Renal pelvis (tissue), 4 donors: ENCODE measurements around the gene PHF13. TPM values are rescaled to one million over a fixed set of nuclear protein-coding genes. Genes with fewer than 3 reads are reported as not detected.
"Not testable (repeated sequence)": the region's sequence is repeated elsewhere in the genome, so short reads cannot be mapped to it uniquely, and the experiment has no call there.

Experiments used
- DNase-seq: peaks from one replicate; pipeline ENCODE4 v3.0.0-alpha.2; 2013
- polyA plus RNA-seq, 3 donors: library from polyadenylated mRNA; unstranded; fragments of 120-200 nt; gene quantifications; one replicate each; pipeline ENCODE4 v1.2.1, GENCODE V29; 2013; ENCODE audit not compliant: insufficient read length in 3 of 3

The PHF13 gene
- polyA plus RNA-seq, 3 donors = 24.7 to 28.2 (median 26.3) TPM

DNA sequence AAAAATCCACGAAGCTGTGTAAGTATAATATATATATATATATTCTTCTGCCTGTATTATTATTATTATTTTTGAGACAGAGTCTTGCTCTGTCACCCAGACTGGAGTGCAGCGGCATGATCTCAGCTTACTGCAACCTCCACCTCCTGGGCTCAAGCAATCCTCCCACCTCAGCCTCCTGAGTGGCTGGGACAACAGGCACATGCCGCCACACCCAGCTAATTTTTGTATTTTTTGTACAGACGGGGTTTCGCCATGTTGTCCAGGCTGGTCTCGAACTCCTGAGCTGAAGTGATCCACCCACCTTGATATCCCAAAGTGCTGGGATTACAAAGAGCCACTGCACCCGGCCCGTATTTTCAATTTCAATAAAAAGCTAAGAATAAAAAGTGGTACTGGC, 13.5 kb upstream of the PHF13 start:
- not testable (repeated sequence) for DNase-seq

DNA sequence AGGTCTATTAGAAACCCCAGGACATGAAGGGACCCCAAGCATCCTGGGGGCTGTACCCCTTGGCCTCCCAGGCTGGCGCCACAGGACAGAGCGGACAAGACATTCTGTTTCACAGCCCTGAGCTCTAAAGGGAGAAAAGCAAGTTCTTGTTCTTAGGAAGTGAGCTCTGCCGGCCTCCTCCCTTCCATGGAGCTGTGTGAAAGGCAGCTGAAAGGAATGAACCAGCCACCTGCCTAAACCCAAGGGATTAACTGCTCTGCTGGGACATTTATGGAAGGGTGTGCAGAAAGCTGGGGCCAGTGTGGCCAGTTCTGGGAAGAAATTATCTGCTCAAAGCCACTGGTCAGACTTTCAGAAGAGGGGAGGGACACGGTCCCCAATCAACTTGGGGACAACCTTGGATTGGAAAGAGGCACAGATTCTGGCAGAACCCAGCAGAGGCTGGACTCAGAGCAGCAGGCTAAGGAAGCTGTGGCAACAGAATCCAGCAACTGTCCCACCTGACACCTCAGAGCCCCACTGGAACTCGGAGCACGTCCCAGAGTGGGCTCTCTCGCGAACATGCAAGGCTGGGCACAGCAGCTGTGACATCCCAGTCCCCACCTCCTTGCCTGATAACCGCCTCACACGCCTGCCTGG, 13.0 kb upstream of the PHF13 start:
- DNase-seq = no peak

DNA sequence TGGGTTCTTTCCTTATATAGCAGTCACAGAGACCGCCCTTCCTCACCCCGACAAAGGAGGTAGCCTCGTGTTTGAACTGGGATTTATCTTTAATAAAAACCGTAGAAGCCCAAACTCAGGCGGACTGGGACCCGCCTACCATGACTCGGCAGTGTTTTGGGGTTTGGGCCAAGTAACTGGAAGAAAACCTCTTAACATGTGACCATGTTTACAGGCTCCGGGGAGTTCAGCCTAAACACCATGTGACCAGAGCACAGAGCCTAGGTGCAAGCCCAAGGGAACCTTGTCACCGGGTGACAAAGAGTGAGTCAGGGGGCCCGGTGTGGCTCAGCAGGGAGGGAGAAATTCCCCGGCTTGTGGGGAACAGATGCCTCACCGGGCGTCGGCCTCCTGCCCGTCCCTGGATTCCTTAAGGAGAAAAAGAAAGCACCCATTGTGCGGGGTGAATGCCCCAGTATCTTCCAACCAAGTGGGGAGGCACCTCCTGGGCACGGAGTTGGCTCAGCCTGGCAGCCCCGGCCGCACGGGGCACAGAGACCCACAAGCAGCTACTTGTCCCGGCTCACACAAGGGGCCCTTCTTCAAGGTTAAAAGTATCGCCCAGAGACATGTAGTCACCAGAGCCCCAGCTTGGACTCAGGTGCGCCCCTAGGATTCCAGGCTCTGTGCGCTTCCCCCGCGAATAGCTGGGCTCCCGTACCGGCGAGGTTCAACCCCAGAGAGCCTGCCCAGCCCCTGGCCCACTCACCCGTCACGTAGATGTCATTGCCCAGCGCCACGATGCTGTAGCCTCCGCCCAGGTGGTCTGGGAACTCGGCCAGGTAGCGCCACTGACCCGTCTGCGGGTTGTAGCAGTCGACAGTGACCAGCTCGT, 12.2 kb upstream of the PHF13 start:
- DNase-seq = peak; percentile 45

DNA sequence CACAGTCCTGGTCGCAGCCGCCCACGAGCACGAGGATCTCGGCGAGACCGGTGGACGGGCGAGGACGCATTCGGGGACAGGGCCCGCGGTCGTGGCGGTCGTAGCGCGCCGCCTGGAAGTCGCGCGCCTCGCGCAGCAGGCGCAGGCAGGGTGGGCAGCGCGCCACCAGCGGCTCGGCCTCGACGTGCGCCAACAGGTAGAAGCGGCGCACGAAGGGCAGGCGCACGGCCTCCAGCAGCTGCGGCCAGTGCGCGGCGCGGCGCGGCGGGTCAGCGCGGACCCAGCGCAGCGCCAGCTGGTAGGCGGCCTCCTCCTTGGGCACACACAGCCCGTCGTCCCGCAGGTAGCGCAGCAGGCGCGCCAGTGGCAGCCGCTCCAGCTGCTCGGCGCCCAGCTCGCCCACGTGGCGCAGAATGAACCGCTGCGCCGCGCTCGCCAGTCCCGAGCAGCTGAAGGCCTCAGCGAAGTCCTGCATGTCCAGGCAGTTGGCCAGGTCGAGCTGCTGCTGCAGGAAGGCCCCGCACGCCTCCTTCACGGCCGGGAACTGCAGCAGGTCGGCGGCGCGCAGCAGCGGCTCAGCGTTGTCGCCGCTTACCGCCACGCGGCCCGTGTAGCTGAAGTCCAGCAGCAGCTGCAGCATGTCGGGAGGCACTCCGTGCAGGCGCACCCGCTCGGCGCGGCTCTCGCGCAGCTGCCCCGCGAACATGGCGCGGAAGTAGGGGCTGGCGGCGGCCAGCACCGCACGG, 11.4 kb upstream of the PHF13 start:
- DNase-seq = no peak

DNA sequence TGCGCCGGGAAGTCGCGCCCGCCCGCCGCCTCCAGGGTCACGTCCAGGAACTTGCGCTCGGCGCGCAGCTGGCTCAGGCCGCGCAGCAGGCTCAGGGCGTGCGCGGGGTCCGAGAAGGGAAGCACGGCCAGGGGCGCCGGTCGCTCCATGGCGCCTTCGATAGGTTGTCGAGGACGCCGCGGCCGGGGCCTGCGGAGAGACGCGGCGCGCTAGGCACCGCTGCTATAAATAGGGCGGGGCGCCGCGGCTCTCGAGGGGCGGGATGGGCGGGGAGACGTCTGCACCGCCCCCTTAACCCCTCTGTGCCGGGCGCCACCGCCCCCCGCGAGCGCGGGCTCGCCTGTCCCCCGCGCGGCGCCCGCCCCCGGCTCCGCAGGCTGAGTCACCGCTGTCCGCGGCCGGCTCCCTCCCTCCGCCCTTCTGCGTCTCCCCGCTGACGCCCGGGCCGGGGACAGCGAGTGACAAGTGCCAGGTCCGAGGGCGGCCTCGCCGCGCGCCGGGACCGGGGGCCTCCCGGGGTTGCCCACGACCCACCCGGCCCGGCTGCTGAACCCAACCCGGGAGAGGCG, 10.8 kb upstream of the PHF13 start, which contains the start of gene KLHL21:
KLHL21 (minus strand) TSS at position 201 of the 569 bp plus-strand sequence; CDS start at position 149, 52 bp downstream.
- peak; percentile 85 for DNase-seq

DNA sequence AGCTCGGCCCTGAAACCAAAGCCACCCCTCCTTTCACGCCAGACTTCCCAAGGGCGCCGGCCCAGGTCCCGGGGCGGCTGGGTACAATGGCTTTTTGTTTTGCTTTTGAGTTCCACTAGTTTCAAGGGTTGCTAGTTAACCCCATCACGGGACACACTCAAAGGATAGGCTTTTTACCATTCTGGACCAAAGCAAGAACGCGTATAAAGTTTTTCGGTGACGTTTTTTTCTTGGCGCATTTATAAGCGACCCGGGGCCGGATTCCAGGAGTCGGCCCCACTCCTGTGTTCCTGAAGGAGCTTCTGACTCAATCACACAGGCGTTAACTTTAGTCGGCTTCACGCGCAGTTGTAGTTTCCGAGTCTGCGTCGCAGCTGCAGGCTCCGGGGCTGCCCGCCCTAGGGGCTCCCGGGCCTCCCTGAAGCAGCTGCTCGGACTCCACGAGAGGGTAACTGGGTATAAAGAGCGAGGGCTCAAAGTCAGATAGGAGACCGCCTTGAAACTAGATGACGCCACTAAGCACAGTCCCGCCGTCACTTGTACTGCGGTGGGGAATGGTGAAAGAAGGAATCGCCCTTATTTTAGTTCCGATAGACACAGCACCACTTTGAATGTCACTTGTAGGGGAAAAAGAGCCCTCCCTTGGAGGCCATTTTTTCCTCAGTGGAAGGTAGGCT, 10.2 kb upstream of the PHF13 start:
- DNase-seq = peak; percentile 69

DNA sequence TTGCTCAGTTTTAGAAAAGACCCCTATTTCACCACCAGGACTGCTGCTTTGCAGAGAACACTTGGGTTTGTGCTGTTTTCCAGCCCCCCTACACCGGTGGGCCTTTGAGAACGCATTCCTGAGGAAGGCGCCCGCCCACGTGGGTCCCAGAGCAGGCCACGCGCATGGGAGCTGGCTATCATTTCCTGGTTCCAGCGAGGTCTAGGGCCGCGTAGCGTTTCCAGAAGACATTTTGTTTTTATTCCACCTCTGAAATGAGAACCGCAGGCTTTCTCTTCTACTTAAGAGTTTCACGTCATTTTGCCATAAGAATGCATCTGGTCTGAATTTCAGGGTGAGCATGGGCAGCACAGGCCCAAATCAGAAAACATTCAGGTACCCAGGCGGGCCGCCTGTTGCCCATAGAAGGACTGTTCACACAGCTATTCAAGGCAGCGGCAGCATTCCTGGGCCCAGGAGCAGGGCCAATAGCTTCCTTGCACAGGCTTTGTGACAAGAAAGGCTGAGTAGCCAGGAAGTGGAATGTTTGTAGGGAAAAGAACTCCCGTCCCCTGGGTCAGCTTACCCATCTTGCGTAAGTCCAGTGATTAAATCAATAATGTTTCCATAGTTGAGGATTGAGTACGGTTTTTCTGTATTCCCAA, 9.5 kb upstream of the PHF13 start:
- DNase-seq = peak; percentile 76

DNA sequence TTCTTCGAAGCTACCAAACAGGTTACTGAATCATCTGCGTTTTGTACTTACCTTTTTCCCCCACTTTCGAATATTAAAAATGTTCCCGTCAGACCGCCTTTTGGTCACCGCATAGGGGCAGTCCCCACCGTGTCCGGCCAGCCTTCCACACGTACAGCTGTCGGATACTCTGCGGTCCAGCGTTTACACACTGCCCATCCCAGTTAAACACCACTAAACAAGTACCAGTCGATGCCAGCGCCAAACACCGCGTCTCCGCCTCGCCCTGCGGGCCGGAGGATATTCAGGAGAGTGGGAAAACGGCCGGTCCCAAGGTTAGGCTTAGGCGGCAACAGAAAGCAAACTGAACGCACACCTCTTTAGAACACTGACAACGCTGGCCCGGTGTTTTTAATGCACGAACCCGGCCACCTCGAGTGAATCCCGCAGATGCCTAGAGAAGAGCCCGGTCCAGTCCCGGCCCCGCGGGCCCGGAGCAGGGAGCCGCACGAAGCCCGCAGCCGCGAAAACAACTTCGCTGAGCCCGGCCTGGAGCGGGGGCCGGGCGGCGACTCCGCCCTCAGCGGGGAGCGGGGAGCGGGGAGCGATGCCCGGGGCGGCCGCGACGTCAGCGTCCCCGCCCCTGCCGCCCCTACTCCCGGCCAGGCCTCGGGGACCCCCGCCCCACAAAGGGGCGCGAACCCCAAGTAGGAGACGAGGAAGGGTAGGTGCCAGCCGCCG, 730 bp upstream of the PHF13 start:
- DNase-seq = peak; percentile 46

DNA sequence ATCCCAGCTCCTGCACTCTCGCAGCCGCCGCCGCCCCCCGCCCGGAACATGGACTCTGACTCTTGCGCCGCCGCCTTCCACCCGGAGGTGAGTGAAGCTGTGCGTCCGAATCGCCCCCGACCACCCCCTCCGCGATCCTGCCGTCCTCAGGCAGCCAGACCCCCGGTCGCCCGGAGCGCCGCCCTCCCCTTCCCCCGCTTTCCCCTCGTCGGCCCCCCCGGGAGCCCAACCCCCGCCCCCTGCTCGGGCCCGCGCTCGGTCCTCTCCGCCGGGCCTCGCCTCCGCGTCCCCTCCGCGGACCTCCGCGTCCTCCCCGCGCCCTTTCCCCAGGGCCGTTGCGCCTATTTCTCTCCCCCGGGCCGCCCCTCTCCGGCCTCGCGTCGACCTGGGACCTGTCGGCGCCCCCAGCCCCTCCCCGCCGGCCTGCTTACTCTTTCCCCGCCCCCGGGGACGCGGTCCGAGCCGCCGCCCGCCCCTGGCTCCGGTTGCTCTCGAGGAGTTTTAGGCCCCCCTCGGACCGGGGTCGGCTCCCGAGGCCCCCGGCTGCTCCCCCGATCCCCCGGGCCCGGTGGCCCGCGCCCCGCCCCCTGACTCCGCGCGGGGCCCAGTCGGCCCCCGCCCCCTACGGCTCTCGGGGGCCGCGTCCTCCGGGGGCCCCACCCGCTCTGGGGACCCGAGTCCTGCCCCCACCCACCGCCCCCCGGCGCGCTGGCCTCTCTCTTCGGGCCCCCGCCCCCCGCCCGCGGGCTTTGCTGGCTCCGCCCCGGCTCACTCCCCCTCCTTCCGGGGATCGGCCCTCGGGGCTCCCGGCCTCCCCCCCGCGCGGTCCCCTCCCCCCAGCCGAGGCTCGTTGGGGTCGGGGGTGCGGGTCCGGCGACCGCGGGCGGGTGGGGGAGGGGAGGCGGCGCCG, 743 bp downstream of the PHF13 start:
- DNase-seq = peak; percentile 51

DNA sequence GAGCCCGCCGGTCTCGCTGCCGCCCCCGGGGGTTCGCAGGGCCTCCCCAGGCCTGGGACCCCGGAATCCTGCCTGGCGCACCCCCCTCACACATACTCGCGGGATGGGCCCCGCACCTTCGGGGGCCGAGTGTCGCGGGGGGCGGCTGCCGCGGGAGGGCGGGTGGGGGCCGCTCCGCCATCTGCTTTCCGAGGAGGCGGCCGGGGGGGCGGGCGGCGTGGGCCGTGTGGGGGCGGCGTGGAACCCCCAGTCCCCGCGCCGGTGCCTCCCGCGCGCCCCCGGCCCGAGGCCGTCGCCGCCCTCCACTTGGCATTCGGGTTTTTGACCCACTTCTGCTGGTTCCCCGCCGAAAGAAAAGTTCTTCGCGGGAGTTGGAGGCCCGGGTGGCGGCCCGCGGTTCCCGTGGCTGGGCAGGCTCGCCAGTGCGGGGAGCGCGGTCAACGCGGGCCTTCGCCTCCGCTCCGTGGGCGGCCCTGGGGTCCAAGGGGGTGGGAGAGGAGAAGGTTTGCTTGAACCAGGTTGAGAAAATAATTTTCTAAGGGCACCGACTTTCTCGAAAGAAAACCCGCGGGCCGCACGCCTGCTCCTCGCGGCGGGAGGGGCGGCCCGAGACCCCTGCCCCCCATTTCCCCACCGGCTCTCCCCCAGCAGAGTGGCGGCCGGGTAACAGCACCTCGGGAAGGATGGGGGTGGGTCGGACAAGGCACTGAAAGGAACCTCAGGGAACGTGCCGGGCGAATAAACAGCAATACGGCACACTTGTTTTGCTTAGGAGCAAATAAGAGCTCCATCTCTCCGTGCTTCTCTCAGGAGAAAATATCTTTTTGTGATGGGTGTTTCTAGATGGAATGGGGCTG, 1.6 kb downstream of the PHF13 start:
- no peak for DNase-seq

DNA sequence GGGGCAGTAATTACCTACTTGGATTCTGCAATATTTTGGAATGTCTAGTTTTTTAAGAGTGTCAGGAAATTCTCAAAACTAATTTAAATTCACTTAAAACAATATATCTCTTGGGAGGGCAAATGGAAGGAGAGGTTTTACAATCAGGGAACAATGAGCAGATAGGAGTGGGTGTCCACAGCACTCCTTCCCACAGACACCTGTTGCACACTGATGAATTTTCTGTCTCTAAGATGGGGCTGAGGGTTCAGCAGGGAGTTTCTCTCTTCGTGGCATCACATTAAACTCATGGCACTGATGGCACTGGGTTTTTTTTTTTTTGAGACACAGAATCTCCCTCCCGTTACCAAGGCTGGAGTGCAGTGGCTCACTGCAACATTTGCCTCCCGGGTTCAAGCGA, 5.5 kb downstream of the PHF13 start:
- no peak for DNase-seq

DNA sequence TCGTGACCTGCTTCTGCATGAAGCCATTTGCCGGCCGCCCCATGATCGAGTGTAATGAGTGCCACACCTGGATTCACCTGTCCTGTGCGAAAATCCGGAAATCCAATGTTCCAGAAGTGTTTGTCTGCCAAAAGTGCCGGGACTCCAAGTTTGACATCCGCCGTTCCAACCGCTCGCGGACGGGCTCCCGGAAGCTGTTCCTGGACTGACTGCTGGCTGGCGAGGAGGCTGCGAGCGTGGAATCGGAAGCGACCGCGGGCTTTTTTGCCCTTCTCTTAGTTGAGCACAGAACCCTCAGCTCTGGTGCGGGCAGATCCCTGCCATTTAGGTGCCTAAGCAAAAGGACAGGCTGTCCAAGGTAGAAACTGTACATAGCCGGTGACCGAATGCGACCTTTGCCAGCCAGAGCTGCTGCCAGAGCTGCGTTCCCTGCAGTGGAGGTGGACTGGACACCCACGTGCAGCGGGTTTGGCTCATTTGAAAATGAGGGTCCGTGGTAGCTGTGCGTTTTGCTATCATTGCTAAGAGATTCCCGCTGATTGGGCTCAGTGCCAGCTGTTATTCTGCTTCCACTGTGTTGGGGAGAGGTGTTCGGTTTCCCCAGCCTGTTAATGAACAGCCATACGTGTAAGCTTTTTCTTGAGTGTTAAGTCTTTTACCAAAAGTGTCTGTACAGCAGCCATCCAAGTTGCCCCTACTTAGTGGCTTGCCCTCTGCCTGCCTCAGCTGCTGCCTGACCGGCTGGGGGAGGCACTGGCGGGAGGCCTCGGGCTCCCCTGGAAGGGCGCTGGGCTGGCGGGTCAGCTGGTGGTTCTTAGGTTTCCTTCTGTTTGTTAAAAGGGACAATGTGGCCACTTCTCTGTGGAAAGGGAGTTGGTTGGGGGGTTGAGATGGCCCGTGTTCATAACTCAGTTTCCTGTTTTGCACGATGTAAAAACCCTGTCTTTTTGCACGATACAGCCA, 8.2 kb downstream of the PHF13 start:
- DNase-seq = no peak

DNA sequence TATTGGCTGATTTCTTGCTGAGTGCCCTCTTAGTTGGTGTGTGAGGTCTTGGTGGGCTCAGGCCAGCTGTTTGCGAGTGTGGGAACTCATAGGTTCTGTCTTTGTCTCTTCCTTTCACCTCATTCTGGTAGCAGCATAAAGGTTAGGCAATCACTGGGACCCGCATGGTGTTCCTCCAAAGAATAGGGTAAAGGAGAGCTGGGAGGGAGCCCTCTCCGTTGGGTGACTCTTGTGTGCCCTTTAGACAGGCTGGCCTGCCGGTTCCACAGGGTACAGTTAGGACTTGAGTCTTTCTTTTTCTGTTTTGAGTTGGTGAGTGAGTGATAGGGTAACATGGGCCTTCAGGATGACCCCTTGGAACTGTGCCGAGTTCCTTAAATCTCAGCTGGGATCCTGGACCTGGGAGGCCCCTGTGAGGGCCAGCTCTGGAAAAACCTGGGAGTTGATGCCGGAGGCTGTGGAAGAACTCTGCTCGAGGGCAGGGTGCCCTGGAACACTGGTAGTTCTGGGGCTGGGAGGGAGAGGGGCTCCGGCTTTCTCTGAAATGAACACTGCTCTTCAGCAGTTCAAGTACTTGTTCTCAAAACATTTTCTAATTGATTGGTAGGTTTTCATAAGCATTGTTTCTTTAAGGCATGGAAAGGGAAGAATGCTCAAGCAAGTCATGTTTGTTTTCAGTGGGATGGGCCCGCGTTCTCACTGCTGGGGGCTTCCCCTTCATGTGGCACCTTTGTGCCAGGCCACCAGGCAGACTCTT, 9.0 kb downstream of the PHF13 start:
- no peak for DNase-seq

DNA sequence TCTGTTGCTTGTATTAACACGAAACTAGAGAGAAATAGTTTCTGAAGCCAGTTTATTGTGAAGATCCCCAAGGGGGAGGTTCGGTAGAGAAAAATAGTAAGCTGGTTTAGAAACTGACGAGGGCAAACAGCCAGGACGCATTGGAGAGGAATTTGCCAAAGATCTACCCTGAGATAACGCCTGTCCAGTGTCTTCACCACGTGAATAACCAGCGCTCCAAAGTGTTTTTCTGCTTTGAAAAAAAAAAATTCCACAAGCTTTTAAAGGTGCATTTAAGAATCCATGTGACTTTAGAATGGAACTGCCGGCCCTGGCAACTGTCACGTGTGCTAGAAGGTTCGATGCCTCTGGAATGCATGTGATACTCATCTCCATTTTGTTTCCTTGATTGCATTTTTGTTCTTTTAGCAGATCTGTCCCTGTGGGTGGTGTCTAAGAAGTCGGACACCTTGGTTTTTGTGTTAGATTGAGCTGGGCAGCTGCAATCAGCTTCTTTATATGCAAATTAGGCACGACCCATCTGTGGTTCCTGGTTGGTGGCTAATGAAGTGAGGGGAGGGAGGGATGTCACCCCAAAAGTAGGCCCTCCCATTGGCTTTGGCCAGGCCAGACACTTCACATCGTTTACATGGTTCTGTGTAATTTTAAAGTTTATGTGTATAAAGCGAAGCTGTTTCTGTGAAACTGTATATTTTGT, 9.9 kb downstream of the PHF13 start:
- no peak for DNase-seq
